Subcutaneous abdominal adipose tissue (tissue), 5 donors: ENCODE data around the gene UCP2.
"Not testable (repeated sequence)": the region's sequence is repeated elsewhere in the genome, so short reads cannot be mapped to it uniquely, and the experiment has no call there.

Experiments
- H3K27ac ChIP-seq: one replicate; pipeline ENCODE4 v1.7.0; 2013; ENCODE audit warnings: low read depth, mild to moderate bottlenecking, inconsistent platforms, low read length, moderate library complexity
- H3K27me3 ChIP-seq, 5 donors: one replicate each; pipeline ENCODE4 v1.7.0; 2013; ENCODE audit warnings: low read length in 5 of 5, inconsistent platforms in 1 of 5; ENCODE audit not compliant: control insufficient read depth in 5 of 5, insufficient read depth in 4 of 5
- H3K36me3 ChIP-seq, 5 donors: one replicate each; pipeline ENCODE4 v1.7.0; 2013; ENCODE audit warnings: low read length in 5 of 5; ENCODE audit not compliant: control insufficient read depth in 5 of 5, insufficient read depth in 5 of 5
- H3K4me1 ChIP-seq, 5 donors: one replicate each; pipeline ENCODE4 v1.7.0; 2013; ENCODE audit warnings: low read length in 5 of 5, mild to moderate bottlenecking in 3 of 5, moderate library complexity in 1 of 5; ENCODE audit not compliant: control insufficient read depth in 5 of 5, insufficient read depth in 5 of 5
- H3K4me3 ChIP-seq, 5 donors: one replicate each; pipeline ENCODE4 v1.7.0; 2013; ENCODE audit warnings: low read length in 5 of 5, low read depth in 1 of 5
- H3K9ac ChIP-seq, 5 donors: one replicate each; pipeline ENCODE4 v1.7.0; 2013; ENCODE audit warnings: low read length in 5 of 5, mild to moderate bottlenecking in 4 of 5, moderate library complexity in 3 of 5
- H3K9me3 ChIP-seq, 5 donors: one replicate each; pipeline ENCODE4 v1.7.0; 2013; ENCODE audit warnings: low read length in 5 of 5; ENCODE audit not compliant: control insufficient read depth in 5 of 5
- donor health status: healthy.
- donor health status: healthy.
- donor health status: healthy.
- donor health status: healthy.
- donor health status: healthy.

Gene UCP2

GRCh38 chr11:73995247-73995646 is 12.6 kb upstream of the UCP2 start:
- H3K27ac ChIP-seq = no peak overlapping the region
- no peaks in the 10 kb centered on the region for H3K9me3 ChIP-seq
- no peaks in the 10 kb centered on the region for H3K27me3 ChIP-seq
- peaks cover 0 to 2% (median 0%) of the 10 kb centered on the region in 5 donors for H3K36me3 ChIP-seq
- H3K4me1 ChIP-seq = peaks cover 0 to 3% (median 0%) of the 10 kb centered on the region in 5 donors
- no peak overlapping the region for H3K9ac ChIP-seq
- H3K4me3 ChIP-seq = no peak overlapping the region

DNA sequence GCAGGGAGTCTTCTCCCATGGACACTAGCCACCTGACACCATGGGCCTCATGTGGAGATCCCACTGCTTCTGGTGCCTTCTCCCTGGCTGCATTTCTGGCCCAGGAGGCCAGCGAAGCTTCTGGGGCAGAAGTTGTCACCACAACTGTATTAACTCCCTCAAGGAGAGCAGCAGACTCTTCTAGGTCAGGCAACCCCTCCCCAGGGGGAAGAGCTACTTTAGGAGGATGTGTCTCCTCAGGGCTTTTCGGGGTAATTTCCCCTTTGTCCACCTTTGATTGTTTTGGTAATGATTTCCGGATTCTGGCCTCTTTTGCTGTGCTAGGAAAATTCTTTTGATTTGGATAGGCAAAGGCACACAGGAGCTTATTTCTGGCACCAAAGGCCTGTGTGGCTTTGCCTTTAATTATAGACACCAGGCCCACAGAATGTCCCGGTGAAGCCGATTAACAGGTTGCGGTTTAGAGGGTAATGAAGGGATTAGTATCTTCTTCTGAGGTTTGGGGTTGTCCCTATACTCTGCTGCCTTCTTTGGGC is 8.9 kb upstream of the UCP2 start:
- H3K27me3 ChIP-seq = no peaks in the 10 kb centered on the region
- H3K4me3 ChIP-seq = no peak overlapping the region
- no peak overlapping the region for H3K9ac ChIP-seq
- H3K27ac ChIP-seq = no peak overlapping the region
- no peaks in the 10 kb centered on the region for H3K9me3 ChIP-seq
- H3K4me1 ChIP-seq = peaks cover 0 to 3% (median 0%) of the 10 kb centered on the region in 5 donors
- no peaks in the 10 kb centered on the region for H3K36me3 ChIP-seq

GRCh38 chr11:73990730-73991129 is 8.1 kb upstream of the UCP2 start:
- no peaks in the 10 kb centered on the region for H3K27me3 ChIP-seq
- no peaks in the 10 kb centered on the region for H3K9me3 ChIP-seq
- H3K9ac ChIP-seq = no peak overlapping the region
- peaks cover 0 to 3% (median 0%) of the 10 kb centered on the region in 5 donors for H3K4me1 ChIP-seq
- H3K27ac ChIP-seq = no peak overlapping the region
- H3K4me3 ChIP-seq = no peak overlapping the region
- no peaks in the 10 kb centered on the region for H3K36me3 ChIP-seq

- peaks cover 0 to 3% (median under 1%) of the 10 kb centered on the region in 5 donors for H3K4me1 ChIP-seq
- H3K4me3 ChIP-seq = no peak overlapping the region
- no peaks in the 10 kb centered on the region for H3K27me3 ChIP-seq
- H3K27ac ChIP-seq = no peak overlapping the region
- H3K9me3 ChIP-seq = no peaks in the 10 kb centered on the region
- no peaks in the 10 kb centered on the region for H3K36me3 ChIP-seq
- H3K9ac ChIP-seq = no peak overlapping the region
These were observed 6.5 kb upstream of the UCP2 start for GRCh38 chr11:73989156-73989555.

- Histone ChIP-seq H3K9ac (no peak overlapping the region), H3K4me1 (peaks cover 3 to 12% (median 10%) of the 10 kb centered on the region in 5 donors), H3K4me3 (no peak overlapping the region), H3K36me3 (no peaks in the 10 kb centered on the region), H3K27ac (no peak overlapping the region), H3K9me3 (no peaks in the 10 kb centered on the region), H3K27me3 (no peaks in the 10 kb centered on the region)
These were observed 5.6 kb upstream of the UCP2 start for GRCh38 chr11:73988227-73988626.

- H3K4me1 ChIP-seq = peaks cover 3 to 34% (median 31%) of the 10 kb centered on the region in 5 donors
These were observed 3.0 kb upstream of the UCP2 start for GRCh38 chr11:73985661-73986060.

GRCh38 chr11:73983741-73984538 is 1.3 kb upstream of the UCP2 start:
- no peaks in the 10 kb centered on the region for H3K9me3 ChIP-seq
- H3K27me3 ChIP-seq = no peaks in the 10 kb centered on the region
- peaks cover 3 to 50% (median 34%) of the 10 kb centered on the region in 5 donors for H3K4me1 ChIP-seq
- H3K4me3 ChIP-seq = peak overlapping the region; percentile 66 to 92 (median 88)
- peak overlapping the region; percentile 82 for H3K27ac ChIP-seq
- peaks cover 0 to 13% (median 9%) of the 10 kb centered on the region in 5 donors for H3K36me3 ChIP-seq
- peak overlapping the region; percentile 38 to 81 (median 74) for H3K9ac ChIP-seq

More at GRCh38 chr11:73985661-73986060, 3.0 kb upstream of the UCP2 start:
- not testable (repeated sequence) for H3K27ac ChIP-seq, H3K9ac ChIP-seq, H3K36me3 ChIP-seq, H3K4me3 ChIP-seq, H3K9me3 ChIP-seq, H3K27me3 ChIP-seq

DNA sequence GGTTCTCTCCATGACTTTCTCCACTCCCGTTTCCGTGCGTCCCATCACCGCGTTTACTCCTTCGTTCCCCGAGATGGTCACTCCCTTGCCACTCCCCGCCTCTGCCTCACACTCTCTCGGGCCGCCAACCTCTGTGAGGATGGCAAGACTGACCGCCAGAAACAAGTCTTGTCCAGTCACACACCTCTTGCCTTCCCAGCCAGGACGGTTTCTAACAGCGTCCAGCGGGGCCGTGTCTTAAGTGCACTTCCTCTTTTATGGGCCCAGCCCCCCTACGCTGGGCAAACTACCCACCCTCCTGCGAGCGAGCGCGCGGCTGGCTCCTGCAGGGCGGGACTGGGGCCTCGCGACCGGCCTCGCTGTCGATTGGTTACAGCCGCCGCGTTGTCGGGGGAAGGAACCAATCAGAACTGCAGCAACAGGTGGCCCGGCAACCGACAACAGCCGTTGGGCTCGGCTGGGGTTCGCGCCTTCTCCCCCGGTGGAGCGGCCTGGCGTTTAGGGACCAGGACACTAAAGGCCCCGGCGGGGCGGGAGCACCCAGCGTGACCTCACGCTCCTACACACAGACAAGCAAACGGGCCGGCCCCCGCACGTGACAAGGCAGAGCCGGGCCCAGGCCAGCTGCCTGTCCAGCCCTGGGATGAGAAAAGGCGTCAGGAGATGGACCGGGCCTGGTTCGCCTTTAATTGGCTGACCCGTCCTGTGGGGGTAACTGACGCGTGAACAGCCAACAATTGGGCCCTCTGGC is 522 bp upstream of the UCP2 start:
- H3K27ac ChIP-seq = peak overlapping the region; percentile 82
- no peaks in the 10 kb centered on the region for H3K27me3 ChIP-seq
- H3K9ac ChIP-seq = peak overlapping the region; percentile 38 to 81 (median 75)
- peaks cover 0 to 21% (median 17%) of the 10 kb centered on the region in 5 donors for H3K36me3 ChIP-seq
- H3K9me3 ChIP-seq = no peaks in the 10 kb centered on the region
- H3K4me1 ChIP-seq = peaks cover 3 to 57% (median 40%) of the 10 kb centered on the region in 5 donors
- peak overlapping the region; percentile 75 to 98 (median 89) for H3K4me3 ChIP-seq

- Histone ChIP-seq H3K4me1 (peaks cover 3 to 77% (median 54%) of the 10 kb centered on the region in 5 donors), H3K36me3 (peaks cover 0 to 37% (median 35%) of the 10 kb centered on the region in 5 donors), H3K9me3 (no peaks in the 10 kb centered on the region), H3K4me3 (peak overlapping the region; percentile 72 to 92 (median 88)), H3K27me3 (no peaks in the 10 kb centered on the region), H3K27ac (peak overlapping the region; percentile 76), H3K9ac (peak overlapping the region in 4 of 5 donors; percentile 70 to 82 (median 75))
These were observed 1.4 kb downstream of the UCP2 start for GRCh38 chr11:73981051-73981805.
